Measurements from ENCODE around the gene SLC26A6. TPM values are rescaled to one million over a fixed set of nuclear protein-coding genes. Genes with fewer than 3 reads are reported as not detected.
A peak's percentile ranks its signal among the peaks of the same experiment; 100 is the strongest.

SLC26A6 gene
- total RNA-seq, 1 experiment from 2014 or later, result 55.1 TPM

GRCh38 chr3:48663489-48664312 lies 28.4 kb upstream of the SLC26A6 start:
- no TSS peak for BruUV-seq (replicated peaks)
- POLR2A ChIA-PET, result interaction anchor here (0.9 to 2.6 kb wide), 9 partner anchors 11 to 357 kb away, joined by 3 to 15 read pairs (median 3); partner anchors contain the start of genes NCKIPSD and SLC26A6

More at GRCh38 chr3:48663489-48664312, 28.4 kb upstream of the SLC26A6 start:
- no peaks in the 10 kb centered on the region for H3K27me3 ChIP-seq (ENCODE audit: insufficient read depth, low read length)
- intact Hi-C loops (cut with micrococcal nuclease), result loop anchor here (10.0 kb wide), 1 partner anchor 109 kb away; the partner anchor contains the start of gene PFKFB4
- peak; percentile 98 for DNase-seq (ENCODE audit: low read depth, low spot score)
- H3K4me1 ChIP-seq (ENCODE audit: control insufficient read depth in 1 of 2, insufficient read depth in 2 of 2, low read length in 2 of 2), result peaks cover 8 to 20% of the 10 kb centered on the region in 2 experiments
- H3K4me3 ChIP-seq (replicated peaks in 1 of 2; ENCODE audit: low read depth in 1 of 2, low read length in 2 of 2), result peak overlapping the region; percentile 55 to 56
- peak; percentile 90 for ATAC-seq
- H3K9ac ChIP-seq (ENCODE audit: low read length), result peak overlapping the region; percentile 75
- ChIA-PET CTCF (interaction anchor here (1.0 to 2.2 kb wide), 9 partner anchors 12 to 263 kb away, joined by 3 to 12 read pairs (median 4); partner anchors contain the start of genes NCKIPSD, PFKFB4 and SLC26A6), RAD21 (ENCODE audit: low non-redundant PET in 1 of 2, low total read pairs in 2 of 2, uncharacterized antibody in 2 of 2, unreplicated experiment in 2 of 2) (interaction anchor here in 1 of 2 experiments (0.7 to 1.6 kb wide), 2 partner anchors 28 to 227 kb away, joined by 3 to 4 read pairs; partner anchors contain the start of gene SLC26A6)
- H3K4me2 ChIP-seq (ENCODE audit: low read length), result peak overlapping the region; percentile 76
- H3K9me3 ChIP-seq (ENCODE audit: control insufficient read depth in 1 of 2, insufficient read depth in 1 of 2, low read depth in 1 of 2, low read length in 2 of 2), result peaks cover 0 to 6% of the 10 kb centered on the region in 2 experiments; a peak in 1 of 4 replicates
- no peaks in the 10 kb centered on the region for H3K36me3 ChIP-seq (ENCODE audit: control insufficient read depth in 1 of 2, insufficient read depth in 2 of 2, low read length in 2 of 2)
- H2AFZ ChIP-seq (ENCODE audit: low read depth, low read length, poor library complexity, severe bottlenecking), result no peak overlapping the region
- H3K9me2 ChIP-seq (ENCODE audit: insufficient read depth), result no peaks in the 10 kb centered on the region
- H4K20me1 ChIP-seq (ENCODE audit: insufficient read depth), result no peaks in the 10 kb centered on the region
- peak overlapping the region; percentile 77 for H3K27ac ChIP-seq (ENCODE audit: low read depth, low read length)
- H3K79me2 ChIP-seq (ENCODE audit: insufficient read depth, low read length), result no peaks in the 10 kb centered on the region
- TF ChIP-seq POLR2AphosphoS5 (IDR thresholded peaks at IDR 0.05; ENCODE audit: low read depth, low read length) (peak; percentile 81), ZFX (IDR thresholded peaks at IDR 0.05) (peak; percentile 29; the same call in 1 of the 2 replicates), CBX3 (IDR thresholded peaks at IDR 0.05; ENCODE audit: low read depth) (no peak), YY1 (IDR thresholded peaks at IDR 0.05; ENCODE audit: extremely low read depth, insufficient replicate concordance, low read depth, low read length) (peak; percentile 47), JUND (IDR thresholded peaks at IDR 0.05) (no peak), TCF7L2 (IDR thresholded peaks at IDR 0.05; ENCODE audit: borderline replicate concordance, extremely low read depth, insufficient read depth, insufficient read length) (peak; percentile 56), POLR2A (IDR thresholded peaks at IDR 0.05; ENCODE audit: borderline replicate concordance, extremely low read depth, insufficient read depth, insufficient read length) (peak; percentile 35)
- TF ChIP-seq, protein P1, sequence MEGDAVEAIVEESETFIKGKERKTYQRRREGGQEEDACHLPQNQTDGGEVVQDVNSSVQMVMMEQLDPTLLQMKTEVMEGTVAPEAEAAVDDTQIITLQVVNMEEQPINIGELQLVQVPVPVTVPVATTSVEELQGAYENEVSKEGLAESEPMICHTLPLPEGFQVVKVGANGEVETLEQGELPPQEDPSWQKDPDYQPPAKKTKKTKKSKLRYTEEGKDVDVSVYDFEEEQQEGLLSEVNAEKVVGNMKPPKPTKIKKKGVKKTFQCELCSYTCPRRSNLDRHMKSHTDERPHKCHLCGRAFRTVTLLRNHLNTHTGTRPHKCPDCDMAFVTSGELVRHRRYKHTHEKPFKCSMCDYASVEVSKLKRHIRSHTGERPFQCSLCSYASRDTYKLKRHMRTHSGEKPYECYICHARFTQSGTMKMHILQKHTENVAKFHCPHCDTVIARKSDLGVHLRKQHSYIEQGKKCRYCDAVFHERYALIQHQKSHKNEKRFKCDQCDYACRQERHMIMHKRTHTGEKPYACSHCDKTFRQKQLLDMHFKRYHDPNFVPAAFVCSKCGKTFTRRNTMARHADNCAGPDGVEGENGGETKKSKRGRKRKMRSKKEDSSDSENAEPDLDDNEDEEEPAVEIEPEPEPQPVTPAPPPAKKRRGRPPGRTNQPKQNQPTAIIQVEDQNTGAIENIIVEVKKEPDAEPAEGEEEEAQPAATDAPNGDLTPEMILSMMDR (IDR thresholded peaks at IDR 0.05 in 2 of 3, conservative IDR thresholded peaks at IDR 0.05 in 1 of 3; ENCODE audit: borderline replicate concordance in 1 of 3, insufficient read depth in 1 of 3, low read depth in 2 of 3, low read length in 2 of 3), result peak in 2 of 3 experiments; percentile 87 to 92; a peak in 4 of 6 replicates
